HG03039 (cell line): ENCODE data around the gene FAM89A.
"Not testable (repeated sequence)": the region's sequence is repeated elsewhere in the genome, so short reads cannot be mapped to it uniquely, and the experiment has no call there.

Experiments used
- ATAC-seq: cut with Tn5 transposase; IDR thresholded peaks from one replicate; pipeline ENCODE4 v1.9.1; 2021; ENCODE audit warnings: mild to moderate bottlenecking, moderate library complexity; ENCODE audit not compliant: unreplicated experiment

FAM89A gene

DNA sequence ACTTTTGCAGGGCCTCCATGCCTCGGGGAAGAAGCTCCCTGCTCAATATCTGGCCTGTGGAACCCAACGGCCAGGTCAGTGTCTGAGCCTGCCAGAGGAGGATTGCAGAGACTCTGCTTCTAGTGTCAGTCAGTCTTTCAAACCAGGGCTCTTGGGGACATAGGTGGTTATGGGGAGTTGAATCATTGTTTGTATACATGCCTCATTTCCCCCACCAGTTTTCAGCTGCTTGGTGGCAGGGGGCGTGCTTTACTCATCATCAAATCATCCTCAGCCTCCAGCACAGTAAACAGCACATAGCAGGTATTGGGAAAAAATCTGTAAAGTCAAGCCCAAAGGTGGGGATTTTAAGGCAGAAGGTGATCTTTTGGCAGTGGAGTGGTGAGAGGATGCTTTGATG lies 17.4 kb upstream of the FAM89A start:
- ATAC-seq = no peak

GRCh38 chr1:231055271-231055670 lies 15.2 kb upstream of the FAM89A start:
- ATAC-seq = no peak

- no peak for ATAC-seq
Observed at GRCh38 chr1:231053493-231054162, 13.6 kb upstream of the FAM89A start.

GRCh38 chr1:231052777-231053176 lies 12.7 kb upstream of the FAM89A start:
- ATAC-seq = no peak

DNA sequence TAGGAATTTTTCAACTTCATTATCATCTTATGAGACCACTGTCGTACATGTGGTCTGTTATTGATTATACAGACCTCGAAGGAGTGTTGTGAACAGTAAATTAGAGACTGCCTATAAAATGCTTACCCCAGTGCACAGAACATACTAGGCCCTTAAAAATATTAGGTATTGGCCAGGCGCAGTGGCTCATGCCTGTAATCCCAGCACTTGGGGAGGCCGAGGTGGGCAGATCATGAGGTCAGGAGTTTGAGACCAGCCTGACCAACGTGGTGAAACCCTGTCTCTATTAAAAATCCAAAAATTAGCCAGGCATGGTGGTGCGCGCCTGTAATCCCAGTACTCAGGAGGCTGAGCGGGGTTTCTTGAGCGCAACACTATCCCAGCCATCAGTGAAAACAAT lies 10.9 kb upstream of the FAM89A start:
- ATAC-seq = not testable (repeated sequence)

DNA sequence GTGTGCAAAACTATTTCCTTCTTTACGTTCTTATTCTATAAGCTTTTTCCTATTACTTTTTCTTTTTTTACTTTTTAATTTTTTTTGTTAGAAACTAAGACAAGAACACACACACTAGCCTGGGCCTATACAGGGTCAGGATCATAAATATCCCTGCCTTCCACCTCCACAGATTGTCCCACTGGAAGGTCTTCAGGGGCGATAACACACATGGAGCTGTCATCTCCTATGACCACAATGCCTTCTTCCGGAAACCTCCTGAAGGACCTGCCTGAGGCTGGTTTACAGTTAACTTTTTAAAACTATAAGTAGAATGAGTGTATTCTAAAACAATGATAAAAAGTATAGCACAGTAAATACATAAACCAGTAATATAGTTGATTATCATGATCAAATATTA lies 10.3 kb upstream of the FAM89A start:
- no peak for ATAC-seq

- ATAC-seq = no peak
Observed at GRCh38 chr1:231049121-231049979, 9.3 kb upstream of the FAM89A start.

DNA sequence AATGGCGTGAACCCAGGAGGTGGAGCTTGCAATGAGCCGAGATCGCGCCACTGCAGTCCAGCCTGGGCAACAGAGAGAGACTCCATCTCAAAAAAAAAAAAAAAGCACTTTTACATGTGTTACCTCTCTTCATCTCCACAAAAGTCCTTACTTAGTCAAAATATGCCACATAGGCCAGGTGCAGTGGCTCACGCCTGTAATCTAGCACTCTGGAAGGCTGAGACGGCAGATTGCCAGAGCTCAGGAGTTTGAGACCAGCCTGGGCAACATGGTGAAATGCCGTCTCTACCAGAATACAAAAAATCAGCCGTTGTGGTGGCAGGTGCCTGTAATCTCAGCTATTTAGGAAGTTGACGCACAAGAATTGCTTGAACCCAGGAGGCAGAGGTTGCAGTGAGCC lies 8.4 kb upstream of the FAM89A start:
- ATAC-seq = not testable (repeated sequence)

- ATAC-seq = not testable (repeated sequence)
Observed at GRCh38 chr1:231047529-231047928, 7.5 kb upstream of the FAM89A start.

GRCh38 chr1:231046730-231047395 lies 6.8 kb upstream of the FAM89A start:
- no peak for ATAC-seq

GRCh38 chr1:231045921-231046729 lies 6.1 kb upstream of the FAM89A start:
- ATAC-seq = not testable (repeated sequence)

DNA sequence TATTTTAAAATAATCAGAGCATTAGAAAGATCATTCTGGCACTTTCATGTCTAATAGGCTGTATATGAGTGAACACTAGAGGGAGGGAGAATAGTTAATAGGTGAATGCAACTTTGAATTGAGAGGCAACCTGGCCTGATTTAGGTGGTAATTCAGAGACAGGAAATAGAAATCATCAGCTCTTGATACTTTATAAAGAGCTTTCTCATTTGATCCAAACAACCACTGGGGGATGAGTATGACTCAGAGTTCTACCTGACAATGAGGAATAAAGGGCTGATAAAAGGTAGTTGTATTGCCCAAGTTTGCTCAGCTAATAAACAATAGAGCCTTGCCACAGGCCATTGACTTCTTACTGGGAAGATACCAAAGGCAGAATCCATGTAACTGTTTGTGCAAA lies 5.2 kb upstream of the FAM89A start:
- ATAC-seq = no peak

- ATAC-seq = no peak
Observed at GRCh38 chr1:231044588-231044987, 4.5 kb upstream of the FAM89A start.

GRCh38 chr1:231041719-231042261 lies 1.7 kb upstream of the FAM89A start:
- no peak for ATAC-seq

GRCh38 chr1:231040800-231041718 lies 1.0 kb upstream of the FAM89A start:
- no peak for ATAC-seq

- peak; percentile 30 for ATAC-seq
Observed at GRCh38 chr1:231039161-231040018, 664 bp downstream of the FAM89A start.

- no peak for ATAC-seq
Observed at GRCh38 chr1:231037585-231038517, 2.2 kb downstream of the FAM89A start.

DNA sequence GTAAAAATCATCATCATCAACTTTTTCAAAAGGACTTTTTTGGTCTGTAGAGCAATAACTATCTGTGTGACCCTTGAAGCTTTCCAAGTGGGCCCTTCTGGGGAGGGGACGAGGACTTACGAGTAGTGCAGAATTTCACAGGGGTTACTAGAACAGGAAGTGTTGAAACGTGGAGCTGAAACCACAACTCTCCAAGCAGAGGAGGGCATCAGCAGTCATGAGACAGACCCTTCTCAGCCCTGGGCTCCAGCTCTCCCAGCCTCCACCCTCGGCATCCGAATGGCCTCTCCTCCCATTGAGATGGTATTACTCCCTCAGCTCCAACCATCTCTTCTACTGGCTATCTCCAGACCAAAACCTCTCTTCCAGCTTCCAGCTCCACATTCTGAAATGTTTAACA lies 3.6 kb downstream of the FAM89A start:
- ATAC-seq = no peak
